Measurements from ENCODE around the gene R3HDML. TPM values are rescaled to one million over a fixed set of nuclear protein-coding genes. Genes with fewer than 3 reads are reported as not detected.

The R3HDML gene
- total and polyA plus RNA-seq, 2 donors (not counting 1 experiment from before 2014, with no cell fraction given), result not detected

- no peak for ATAC-seq (ENCODE audit: low read depth)
- WGBS (ENCODE audit: insufficient coverage), result 82% methylated on average over 5 of the region's 5 CpGs
- no peaks in the 10 kb centered on the region for H3K9me3 ChIP-seq (ENCODE audit: control extremely low read depth in 1 of 3, control insufficient read depth in 2 of 3, insufficient read depth in 1 of 3, low read length in 2 of 3)
- no peak overlapping the region for H3K9ac ChIP-seq (ENCODE audit: low read length)
- peaks cover 0 to 15% (median 5%) of the 10 kb centered on the region in 4 experiments for H3K27me3 ChIP-seq (replicated peaks in 1 of 4; ENCODE audit: control extremely low read depth in 1 of 4, control insufficient read depth in 3 of 4, insufficient read depth in 4 of 4, low read length in 3 of 4)
- H3K79me2 ChIP-seq (ENCODE audit: control insufficient read depth, insufficient read depth, low read length), result no peaks in the 10 kb centered on the region
- H3K4me2 ChIP-seq (replicated peaks; ENCODE audit: low read depth, low read length, poor library complexity, severe bottlenecking), result no peak overlapping the region
- H3K27me3 Mint-ChIP-seq, result peaks cover 28% of the 10 kb centered on the region
- H3K27ac Mint-ChIP-seq, result no peak overlapping the region
- H3K27ac ChIP-seq (ENCODE audit: low read length in 2 of 2), result no peak overlapping the region
- no peaks in the 10 kb centered on the region for H3K36me3 ChIP-seq (replicated peaks in 1 of 2; ENCODE audit: control extremely low read depth in 1 of 2, control insufficient read depth in 1 of 2, extremely low read depth in 1 of 2, insufficient read depth in 2 of 2, low read length in 1 of 2)
- H3K4me1 ChIP-seq (ENCODE audit: control insufficient read depth in 2 of 2, insufficient read depth in 2 of 2, low read length in 2 of 2), result peaks cover 3 to 9% of the 10 kb centered on the region in 2 donors
- ChIA-PET CTCF (no interaction called here), POLR2A (no interaction called here)
- H3K9me3 Mint-ChIP-seq (ENCODE audit: insufficient read depth), result no peaks in the 10 kb centered on the region
- TF ChIP-seq, protein P1, sequence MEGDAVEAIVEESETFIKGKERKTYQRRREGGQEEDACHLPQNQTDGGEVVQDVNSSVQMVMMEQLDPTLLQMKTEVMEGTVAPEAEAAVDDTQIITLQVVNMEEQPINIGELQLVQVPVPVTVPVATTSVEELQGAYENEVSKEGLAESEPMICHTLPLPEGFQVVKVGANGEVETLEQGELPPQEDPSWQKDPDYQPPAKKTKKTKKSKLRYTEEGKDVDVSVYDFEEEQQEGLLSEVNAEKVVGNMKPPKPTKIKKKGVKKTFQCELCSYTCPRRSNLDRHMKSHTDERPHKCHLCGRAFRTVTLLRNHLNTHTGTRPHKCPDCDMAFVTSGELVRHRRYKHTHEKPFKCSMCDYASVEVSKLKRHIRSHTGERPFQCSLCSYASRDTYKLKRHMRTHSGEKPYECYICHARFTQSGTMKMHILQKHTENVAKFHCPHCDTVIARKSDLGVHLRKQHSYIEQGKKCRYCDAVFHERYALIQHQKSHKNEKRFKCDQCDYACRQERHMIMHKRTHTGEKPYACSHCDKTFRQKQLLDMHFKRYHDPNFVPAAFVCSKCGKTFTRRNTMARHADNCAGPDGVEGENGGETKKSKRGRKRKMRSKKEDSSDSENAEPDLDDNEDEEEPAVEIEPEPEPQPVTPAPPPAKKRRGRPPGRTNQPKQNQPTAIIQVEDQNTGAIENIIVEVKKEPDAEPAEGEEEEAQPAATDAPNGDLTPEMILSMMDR (IDR thresholded peaks at IDR 0.05), result no peak
- TF ChIP-seq EZH2 (IDR thresholded peaks at IDR 0.05; ENCODE audit: borderline replicate concordance, insufficient read depth, low read depth, low read length, poor library complexity, severe bottlenecking), result no peak
- H3K4me1 Mint-ChIP-seq, result peaks cover 5% of the 10 kb centered on the region
- no peak overlapping the region for H3K4me3 ChIP-seq (ENCODE audit: control extremely low read depth in 1 of 5, extremely low read depth in 1 of 5, insufficient read depth in 1 of 5, low read depth in 2 of 5, low read length in 4 of 5)
- intact Hi-C loops (cut with micrococcal nuclease), result no loop called here
- DNase-seq, result no peak
- H2AFZ ChIP-seq (ENCODE audit: insufficient read depth, low read depth, low read length, poor library complexity, severe bottlenecking), result no peak overlapping the region
- H3K4me3 Mint-ChIP-seq, result no peak overlapping the region
- no peaks in the 10 kb centered on the region for H4K20me1 ChIP-seq (ENCODE audit: control insufficient read depth, insufficient read depth, low read length, poor library complexity, severe bottlenecking)
Observed at GRCh38 chr20:44390280-44390679, 53.4 kb downstream of the R3HDML start.

GRCh38 chr20:44392088-44392775 is 55.4 kb downstream of the R3HDML start:
- Mint-ChIP-seq H3K27me3 (peaks cover 27% of the 10 kb centered on the region), H3K9me3 (ENCODE audit: insufficient read depth) (no peaks in the 10 kb centered on the region), H3K27ac (no peak overlapping the region), H3K4me3 (no peak overlapping the region), H3K4me1 (peaks cover 5% of the 10 kb centered on the region)
- peaks cover 3 to 9% of the 10 kb centered on the region in 2 donors for H3K4me1 ChIP-seq (ENCODE audit: control insufficient read depth in 2 of 2, insufficient read depth in 2 of 2, low read length in 2 of 2)
- no peaks in the 10 kb centered on the region for H3K36me3 ChIP-seq (replicated peaks in 1 of 2; ENCODE audit: control extremely low read depth in 1 of 2, control insufficient read depth in 1 of 2, extremely low read depth in 1 of 2, insufficient read depth in 2 of 2, low read length in 1 of 2)
- WGBS (ENCODE audit: insufficient coverage), result 100% methylated on average over 1 of the region's 8 CpGs
- no peak overlapping the region for H3K4me3 ChIP-seq (ENCODE audit: control extremely low read depth in 1 of 5, extremely low read depth in 1 of 5, insufficient read depth in 1 of 5, low read depth in 2 of 5, low read length in 4 of 5)
- H3K79me2 ChIP-seq (ENCODE audit: control insufficient read depth, insufficient read depth, low read length), result no peaks in the 10 kb centered on the region
- no peak overlapping the region for H3K27ac ChIP-seq (ENCODE audit: low read length in 2 of 2)
- peaks cover 0 to 15% (median 5%) of the 10 kb centered on the region in 4 experiments for H3K27me3 ChIP-seq (replicated peaks in 1 of 4; ENCODE audit: control extremely low read depth in 1 of 4, control insufficient read depth in 3 of 4, insufficient read depth in 4 of 4, low read length in 3 of 4)
- no peak for DNase-seq
- no peak overlapping the region for H2AFZ ChIP-seq (ENCODE audit: insufficient read depth, low read depth, low read length, poor library complexity, severe bottlenecking)
- intact Hi-C loops (cut with micrococcal nuclease), result no loop called here
- ChIA-PET POLR2A (no interaction called here), CTCF (interaction anchor here (1.2 kb wide), 1 partner anchor 8 kb away, joined by 3 read pairs; no protein-coding TSS in a partner anchor)
- no peaks in the 10 kb centered on the region for H3K9me3 ChIP-seq (ENCODE audit: control extremely low read depth in 1 of 3, control insufficient read depth in 2 of 3, insufficient read depth in 1 of 3, low read length in 2 of 3)
- H4K20me1 ChIP-seq (ENCODE audit: control insufficient read depth, insufficient read depth, low read length, poor library complexity, severe bottlenecking), result no peaks in the 10 kb centered on the region
- H3K4me2 ChIP-seq (replicated peaks; ENCODE audit: low read depth, low read length, poor library complexity, severe bottlenecking), result no peak overlapping the region
- H3K9ac ChIP-seq (ENCODE audit: low read length), result no peak overlapping the region
- no peak for ATAC-seq (ENCODE audit: low read depth)
- TF ChIP-seq EZH2 (IDR thresholded peaks at IDR 0.05; ENCODE audit: borderline replicate concordance, insufficient read depth, low read depth, low read length, poor library complexity, severe bottlenecking), result no peak

All from B cell (primary cell).